Activated CD8-positive, alpha-beta memory T cell treated with anti-CD3 and anti-CD28 coated beads, Interleukin-2, amount 50 U/mL, for 4 hours (primary cell): ENCODE results near the gene SNX20.

Experiments
- DNase-seq: peaks from one replicate; pipeline ENCODE4 v3.0.0-alpha.2; 2020

Gene SNX20

GRCh38 chr16:50632927-50633800, 47.9 kb downstream of the SNX20 start:
- DNase-seq = no peak

- DNase-seq = no peak
These were observed 49.0 kb downstream of the SNX20 start for GRCh38 chr16:50631985-50632576.

GRCh38 chr16:50631249-50631984, 49.7 kb downstream of the SNX20 start:
- no peak for DNase-seq

- DNase-seq = no peak
These were observed 50.6 kb downstream of the SNX20 start for GRCh38 chr16:50630394-50631020.

- no peak for DNase-seq
These were observed 51.8 kb downstream of the SNX20 start for GRCh38 chr16:50629334-50629733.

- DNase-seq = no peak
These were observed 52.8 kb downstream of the SNX20 start for GRCh38 chr16:50628156-50628802.

- peak; percentile 46 for DNase-seq
These were observed 53.7 kb downstream of the SNX20 start for GRCh38 chr16:50627419-50627818.

- no peak for DNase-seq
These were observed 54.2 kb downstream of the SNX20 start for GRCh38 chr16:50626868-50627267.

- DNase-seq = no peak
These were observed 55.7 kb downstream of the SNX20 start for GRCh38 chr16:50625374-50625773.

- no peak for DNase-seq
These were observed 56.6 kb downstream of the SNX20 start for GRCh38 chr16:50624449-50624970.

GRCh38 chr16:50622643-50623369, 58.3 kb downstream of the SNX20 start:
- DNase-seq = no peak

GRCh38 chr16:50622029-50622428, 59.1 kb downstream of the SNX20 start:
- no peak for DNase-seq
